T-helper 1 cell treated with Interleukin-12 subunit alpha and Interleukin-12 subunit beta and Interleukin-4 antibody, amounts not matched to agents 30 ng/mL and 1 ng/mL, for 36 hours (primary cell): ENCODE results near the gene NEDD4L. TPM values are rescaled to one million over a fixed set of nuclear protein-coding genes. Genes with fewer than 3 reads are reported as not detected.

Experiments used
- intact Hi-C: fragments of 100-400 bp; cut with micrococcal nuclease; formaldehyde crosslinking; loops from one replicate; pipeline ENCODE4 v1.15.1; 2024
- total RNA-seq: library from RNA; stranded (reverse); gene quantifications from 2 replicates; pipeline ENCODE4 v1.2.3, GENCODE V29; 2022

The NEDD4L gene
- total RNA-seq, 1 donor from 2014 or later: 4.3 TPM

- intact Hi-C loops: no loop called here
Observed at GRCh38 chr18:58114766-58115165, 70.7 kb downstream of the NEDD4L start.

GRCh38 chr18:58116818-58117217 is 72.8 kb downstream of the NEDD4L start:
- intact Hi-C loops: no loop called here

- intact Hi-C loops: no loop called here
Observed at GRCh38 chr18:58117786-58118403, 73.9 kb downstream of the NEDD4L start.

- intact Hi-C loops: no loop called here
Observed at GRCh38 chr18:58118536-58118935, 74.5 kb downstream of the NEDD4L start.

GRCh38 chr18:58119819-58120218 is 75.8 kb downstream of the NEDD4L start:
- intact Hi-C loops: loop anchor here (5.0 kb wide), 1 partner anchor 558 kb away; no protein-coding TSS in a partner anchor

GRCh38 chr18:58124475-58124874 is 80.4 kb downstream of the NEDD4L start:
- intact Hi-C loops: loop anchor here (5.0 kb wide), 1 partner anchor 562 kb away; no protein-coding TSS in a partner anchor

- intact Hi-C loops: no loop called here
Observed at GRCh38 chr18:58125183-58125582, 81.2 kb downstream of the NEDD4L start.

- intact Hi-C loops: no loop called here
Observed at GRCh38 chr18:58125756-58126155, 81.7 kb downstream of the NEDD4L start.

- intact Hi-C loops: no loop called here
Observed at GRCh38 chr18:58128381-58129374, 84.7 kb downstream of the NEDD4L start.

- intact Hi-C loops: no loop called here
Observed at GRCh38 chr18:58132595-58133261, 88.7 kb downstream of the NEDD4L start.

- intact Hi-C loops: loop anchor here (5.0 kb wide), 1 partner anchor 503 kb away; no protein-coding TSS in a partner anchor
Observed at GRCh38 chr18:58135183-58135641, 91.2 kb downstream of the NEDD4L start.

- intact Hi-C loops: loop anchor here (1.0 to 5.0 kb wide), 4 partner anchors 93 to 504 kb away; no protein-coding TSS in a partner anchor
Observed at GRCh38 chr18:58135701-58136331, 91.8 kb downstream of the NEDD4L start.

GRCh38 chr18:58136879-58137278 is 92.9 kb downstream of the NEDD4L start:
- intact Hi-C loops: loop anchor here (1.0 to 5.0 kb wide), 4 partner anchors 94 to 505 kb away; no protein-coding TSS in a partner anchor

GRCh38 chr18:58139459-58140386 is 95.7 kb downstream of the NEDD4L start:
- intact Hi-C loops: loop anchor here (5.0 kb wide), 1 partner anchor 507 kb away; no protein-coding TSS in a partner anchor

- intact Hi-C loops: no loop called here
Observed at GRCh38 chr18:58140387-58141325, 96.6 kb downstream of the NEDD4L start.

GRCh38 chr18:58143386-58143785 is 99.4 kb downstream of the NEDD4L start:
- intact Hi-C loops: no loop called here

- intact Hi-C loops: no loop called here
Observed at GRCh38 chr18:58144106-58144505, 100.1 kb downstream of the NEDD4L start.

GRCh38 chr18:58144671-58145285 is 100.8 kb downstream of the NEDD4L start:
- intact Hi-C loops: no loop called here
